HepG2 (cell line): Measurements from ENCODE around the gene NPDC1. TPM values are rescaled to one million over a fixed set of nuclear protein-coding genes. Genes with fewer than 3 reads are reported as not detected.

Experiments used
- FOSL1 ChIP-seq: sonication (generic); formaldehyde crosslinking; IDR thresholded peaks from 2 replicates; pipeline ENCODE4 v1.9.0; 2021; ENCODE audit warnings: missing genetic modification reagents, borderline replicate concordance
- HNRNPL ChIP-seq: fragments of 200-400 bp; formaldehyde crosslinking; IDR thresholded peaks from 2 replicates; pipeline ENCODE4 v1.6.1; 2017; ENCODE audit warnings: mild to moderate bottlenecking, low read depth, low read length
- MBD4 ChIP-seq: IDR thresholded peaks from 2 replicates; pipeline ENCODE4 v1.6.1; 2012; ENCODE audit warnings: low read length, inconsistent platforms, borderline replicate concordance
- RAD21 ChIP-seq: fragments of 450-650 bp; formaldehyde crosslinking; IDR thresholded peaks from 2 replicates; pipeline ENCODE4 v1.5.0; 2020; ENCODE audit warnings: mild to moderate bottlenecking
- SP5 ChIP-seq: IDR thresholded peaks from 2 replicates; pipeline ENCODE4 v1.6.1; 2016; ENCODE audit warnings: low read depth, borderline replicate concordance
- TFAP4 ChIP-seq: sonication (generic); IDR thresholded peaks from 2 replicates; pipeline ENCODE4 v1.6.1; 2016; ENCODE audit warnings: low read depth, borderline replicate concordance
- ZFX ChIP-seq: sonication (generic); formaldehyde crosslinking; IDR thresholded peaks from 2 replicates; pipeline ENCODE4 v1.4.0; 2020; ENCODE audit warnings: mild to moderate bottlenecking, low read depth, missing genetic modification reagents, moderate library complexity
- ZNF224 ChIP-seq: sonication (generic); formaldehyde crosslinking; IDR thresholded peaks from 2 replicates; pipeline ENCODE4 v1.5.0; 2020; ENCODE audit warnings: mild to moderate bottlenecking, missing genetic modification reagents
- ZNF337 ChIP-seq: sonication (generic); formaldehyde crosslinking; IDR thresholded peaks from 2 replicates; pipeline ENCODE4 v1.5.1; 2020; ENCODE audit warnings: missing genetic modification reagents, low read depth, mild to moderate bottlenecking, borderline replicate concordance
- ZNF547 ChIP-seq: sonication (generic); formaldehyde crosslinking; IDR thresholded peaks from 2 replicates; pipeline ENCODE4 v1.5.1; 2020; ENCODE audit warnings: mild to moderate bottlenecking, missing genetic modification reagents
- ZNF614 ChIP-seq: IDR thresholded peaks from 2 replicates; pipeline ENCODE4 v1.6.1; 2018; ENCODE audit warnings: missing biosample characterization, missing genetic modification reagents, inconsistent platforms, borderline replicate concordance
- ZNF687 ChIP-seq: sonication (generic); formaldehyde crosslinking; IDR thresholded peaks from 2 replicates; pipeline ENCODE4 v1.5.1; 2020; ENCODE audit warnings: mild to moderate bottlenecking, missing genetic modification reagents, moderate library complexity
- ZNF709 ChIP-seq: sonication (generic); formaldehyde crosslinking; IDR thresholded peaks from 2 replicates; pipeline ENCODE4 v1.5.0; 2020; ENCODE audit warnings: mild to moderate bottlenecking, missing genetic modification reagents
- ZNF747 ChIP-seq: sonication (generic); formaldehyde crosslinking; IDR thresholded peaks from 2 replicates; pipeline ENCODE4 v1.8.1; 2023; ENCODE audit warnings: missing genetic modification reagents, mild to moderate bottlenecking, borderline replicate concordance
- ZNF841 ChIP-seq: sonication (generic); formaldehyde crosslinking; IDR thresholded peaks from 2 replicates; pipeline ENCODE4 v1.8.1; 2023; ENCODE audit warnings: missing genetic modification reagents, borderline replicate concordance
- polyA plus RNA-seq, 8 experiments: library from polyadenylated mRNA; depleted of rRNA in 3 of 8; stranded (reverse) in 7 of 8; unstranded in 1 of 8; fragments of >200 nt; fragmentation: Illumina TruSeq in 4 of 8; extraction: Trizol in 4 of 8; gene quantifications; 2 replicates each; pipeline versions ENCODE4 v1.2.1 to v1.2.3, GENCODE V29; 2011 to 2016; ENCODE audit warnings: low read depth in 4 of 8, missing spikeins in 1 of 8, mixed read lengths in 1 of 8; ENCODE audit not compliant: insufficient read depth in 1 of 8
- total RNA-seq, 5 experiments: library from RNA; depleted of rRNA; stranded (reverse); fragments of >200 nt; fragmentation: Illumina TruSeq; extraction: Trizol; gene quantifications; 2 replicates each; pipeline ENCODE4 v1.2.3, GENCODE V29; 2016; ENCODE audit warnings: low read depth in 1 of 5
- TF ChIP-seq, protein P1 (sequence below): sonication (generic); formaldehyde crosslinking; IDR thresholded peaks from 2 replicates; pipeline ENCODE4 v1.5.0; 2020; ENCODE audit warnings: mild to moderate bottlenecking, missing genetic modification reagents
- TF ChIP-seq, protein P2 (sequence below): sonication (generic); formaldehyde crosslinking; IDR thresholded peaks from 2 replicates; pipeline ENCODE4 v1.5.0; 2020; ENCODE audit warnings: missing genetic modification reagents, mild to moderate bottlenecking, borderline replicate concordance
- TF ChIP-seq, protein P3 (sequence below): sonication (generic); formaldehyde crosslinking; IDR thresholded peaks from 2 replicates; pipeline ENCODE4 v1.4.0; 2020; ENCODE audit warnings: mild to moderate bottlenecking, missing genetic modification reagents

Gene NPDC1
- total and polyA plus RNA-seq, 2 of the 13 experiments (the other 11 are each of a cell fraction or from before 2014, with no cell fraction given), result 0.84 to 5.4 TPM

DNA sequence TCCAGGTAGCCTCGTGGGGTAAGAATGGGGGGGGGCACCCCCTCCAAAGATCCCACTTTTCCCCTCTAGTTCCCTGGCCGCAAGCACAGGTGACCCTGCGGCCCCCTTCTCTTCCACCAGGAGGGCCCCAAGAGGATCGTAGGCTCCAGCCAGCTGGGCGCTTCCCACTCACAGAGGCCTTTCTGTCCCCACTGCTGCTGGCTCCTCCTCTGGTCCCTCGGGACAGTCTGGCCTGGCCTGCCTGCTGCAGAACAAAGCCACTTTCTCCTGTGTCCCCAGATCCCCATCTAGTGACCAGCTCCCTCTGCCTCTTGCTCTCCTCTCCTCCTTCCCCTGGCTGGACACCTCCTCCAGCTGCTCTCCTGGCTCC lies 24.9 kb upstream of the NPDC1 start (continued):
- TF ChIP-seq ZNF687 (CRISPR knock-in tag), result peak; percentile 73
- TF ChIP-seq ZFX (CRISPR knock-in tag), result peak; percentile 71
- TF ChIP-seq MBD4, result no peak
- 0 out of 2 replicates have a peak, but pooled peaks have one; percentile 55 for TF ChIP-seq ZNF337 (CRISPR knock-in tag)
- TF ChIP-seq ZNF709 (CRISPR knock-in tag), result no peak
- TF ChIP-seq, protein P1, sequence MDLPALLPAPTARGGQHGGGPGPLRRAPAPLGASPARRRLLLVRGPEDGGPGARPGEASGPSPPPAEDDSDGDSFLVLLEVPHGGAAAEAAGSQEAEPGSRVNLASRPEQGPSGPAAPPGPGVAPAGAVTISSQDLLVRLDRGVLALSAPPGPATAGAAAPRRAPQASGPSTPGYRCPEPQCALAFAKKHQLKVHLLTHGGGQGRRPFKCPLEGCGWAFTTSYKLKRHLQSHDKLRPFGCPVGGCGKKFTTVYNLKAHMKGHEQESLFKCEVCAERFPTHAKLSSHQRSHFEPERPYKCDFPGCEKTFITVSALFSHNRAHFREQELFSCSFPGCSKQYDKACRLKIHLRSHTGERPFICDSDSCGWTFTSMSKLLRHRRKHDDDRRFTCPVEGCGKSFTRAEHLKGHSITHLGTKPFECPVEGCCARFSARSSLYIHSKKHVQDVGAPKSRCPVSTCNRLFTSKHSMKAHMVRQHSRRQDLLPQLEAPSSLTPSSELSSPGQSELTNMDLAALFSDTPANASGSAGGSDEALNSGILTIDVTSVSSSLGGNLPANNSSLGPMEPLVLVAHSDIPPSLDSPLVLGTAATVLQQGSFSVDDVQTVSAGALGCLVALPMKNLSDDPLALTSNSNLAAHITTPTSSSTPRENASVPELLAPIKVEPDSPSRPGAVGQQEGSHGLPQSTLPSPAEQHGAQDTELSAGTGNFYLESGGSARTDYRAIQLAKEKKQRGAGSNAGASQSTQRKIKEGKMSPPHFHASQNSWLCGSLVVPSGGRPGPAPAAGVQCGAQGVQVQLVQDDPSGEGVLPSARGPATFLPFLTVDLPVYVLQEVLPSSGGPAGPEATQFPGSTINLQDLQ, result no peak
- TF ChIP-seq TFAP4, result 0 out of 2 replicates have a peak, but pooled peaks have one; percentile 23
- no peak for TF ChIP-seq ZNF224 (CRISPR knock-in tag)
- no peak for TF ChIP-seq ZNF747
- TF ChIP-seq ZNF841 (CRISPR knock-in tag), result no peak
- TF ChIP-seq, protein P2, sequence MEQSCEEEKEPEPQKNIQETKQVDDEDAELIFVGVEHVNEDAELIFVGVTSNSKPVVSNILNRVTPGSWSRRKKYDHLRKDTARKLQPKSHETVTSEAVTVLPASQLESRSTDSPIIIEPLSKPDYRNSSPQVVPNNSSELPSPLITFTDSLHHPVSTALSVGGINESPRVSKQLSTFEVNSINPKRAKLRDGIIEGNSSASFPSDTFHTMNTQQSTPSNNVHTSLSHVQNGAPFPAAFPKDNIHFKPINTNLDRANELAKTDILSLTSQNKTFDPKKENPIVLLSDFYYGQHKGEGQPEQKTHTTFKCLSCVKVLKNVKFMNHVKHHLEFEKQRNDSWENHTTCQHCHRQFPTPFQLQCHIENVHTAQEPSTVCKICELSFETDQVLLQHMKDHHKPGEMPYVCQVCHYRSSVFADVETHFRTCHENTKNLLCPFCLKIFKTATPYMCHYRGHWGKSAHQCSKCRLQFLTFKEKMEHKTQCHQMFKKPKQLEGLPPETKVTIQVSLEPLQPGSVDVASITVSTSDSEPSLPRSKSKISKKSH (CRISPR knock-in tag), result 0 out of 2 replicates have a peak, but pooled peaks have one; percentile 50
- TF ChIP-seq RAD21 (CRISPR knock-in tag), result peak; percentile 11; the same call in 1 of the 2 replicates
- TF ChIP-seq FOSL1 (CRISPR knock-in tag), result no peak
- TF ChIP-seq HNRNPL, result 0 out of 2 replicates have a peak, but pooled peaks have one; percentile 38
- TF ChIP-seq SP5 (CRISPR knock-in tag), result 0 out of 2 replicates have a peak, but pooled peaks have one; percentile 4
- TF ChIP-seq, protein P3, sequence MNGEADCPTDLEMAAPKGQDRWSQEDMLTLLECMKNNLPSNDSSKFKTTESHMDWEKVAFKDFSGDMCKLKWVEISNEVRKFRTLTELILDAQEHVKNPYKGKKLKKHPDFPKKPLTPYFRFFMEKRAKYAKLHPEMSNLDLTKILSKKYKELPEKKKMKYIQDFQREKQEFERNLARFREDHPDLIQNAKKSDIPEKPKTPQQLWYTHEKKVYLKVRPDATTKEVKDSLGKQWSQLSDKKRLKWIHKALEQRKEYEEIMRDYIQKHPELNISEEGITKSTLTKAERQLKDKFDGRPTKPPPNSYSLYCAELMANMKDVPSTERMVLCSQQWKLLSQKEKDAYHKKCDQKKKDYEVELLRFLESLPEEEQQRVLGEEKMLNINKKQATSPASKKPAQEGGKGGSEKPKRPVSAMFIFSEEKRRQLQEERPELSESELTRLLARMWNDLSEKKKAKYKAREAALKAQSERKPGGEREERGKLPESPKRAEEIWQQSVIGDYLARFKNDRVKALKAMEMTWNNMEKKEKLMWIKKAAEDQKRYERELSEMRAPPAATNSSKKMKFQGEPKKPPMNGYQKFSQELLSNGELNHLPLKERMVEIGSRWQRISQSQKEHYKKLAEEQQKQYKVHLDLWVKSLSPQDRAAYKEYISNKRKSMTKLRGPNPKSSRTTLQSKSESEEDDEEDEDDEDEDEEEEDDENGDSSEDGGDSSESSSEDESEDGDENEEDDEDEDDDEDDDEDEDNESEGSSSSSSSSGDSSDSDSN (CRISPR knock-in tag), result peak; percentile 51
- peak; percentile 70; the same call in 1 of the 2 replicates for TF ChIP-seq ZNF547 (CRISPR knock-in tag)
- peak; percentile 32; the same call in 1 of the 2 replicates for TF ChIP-seq ZNF614 (CRISPR knock-in tag)
